Calu3 (cell line): ENCODE data around the gene ATG9B. TPM values are rescaled to one million over a fixed set of nuclear protein-coding genes. Genes with fewer than 3 reads are reported as not detected.

Experiments used
- BruUV-seq: library from RNA; stranded (reverse); fragments of 400-500 nt; replicated peaks from 2 replicates; lab custom pipeline; 2021; lab: Mats Ljungman, UMichigan
- CTCF ChIA-PET: fragments of 300-600 bp; sonication (Branson Sonifier 250); formaldehyde crosslinking; loops from one replicate; lab custom pipeline; 2022; ENCODE audit warnings: antibody characterized with exemption; lab: Charles Lee
- DNase-seq: peaks from one replicate; pipeline ENCODE4 v3.0.0; 2022
- H3K27ac Mint-ChIP-seq: one replicate; pipeline ENCODE4 v1.8.0; 2022; ENCODE audit warnings: mixed read lengths; ENCODE audit not compliant: unreplicated experiment
- H3K27me3 Mint-ChIP-seq: one replicate; pipeline ENCODE4 v1.8.0; 2022; ENCODE audit warnings: mixed read lengths; ENCODE audit not compliant: unreplicated experiment
- H3K36me3 Mint-ChIP-seq: one replicate; pipeline ENCODE4 v1.8.0; 2022; ENCODE audit warnings: mild to moderate bottlenecking, moderate library complexity, mixed read lengths; ENCODE audit not compliant: insufficient read depth, unreplicated experiment
- H3K4me1 Mint-ChIP-seq: one replicate; pipeline ENCODE4 v1.8.0; 2022; ENCODE audit warnings: mild to moderate bottlenecking, low read depth, mixed read lengths; ENCODE audit not compliant: unreplicated experiment
- H3K4me3 Mint-ChIP-seq: one replicate; pipeline ENCODE4 v1.8.0; 2022; ENCODE audit warnings: mild to moderate bottlenecking, low read depth, moderate library complexity, mixed read lengths; ENCODE audit not compliant: unreplicated experiment
- H3K9me3 Mint-ChIP-seq: one replicate; pipeline ENCODE4 v1.8.0; 2022; ENCODE audit warnings: low read depth, mixed read lengths; ENCODE audit not compliant: unreplicated experiment
- intact Hi-C: fragments of 100-400 bp; cut with micrococcal nuclease; formaldehyde crosslinking; loops from one replicate; pipeline ENCODE4 v1.10.0; 2022; ENCODE audit not compliant: unreplicated experiment
- total RNA-seq: library from RNA; stranded (reverse); gene quantifications from 2 replicates; pipeline ENCODE4 v1.2.3, GENCODE V29; 2022
- TF ChIP-seq, protein P1 (sequence below): fragments of 200-600 bp; IDR thresholded peaks from one replicate; pipeline ENCODE4 v1.8.0; 2022; ENCODE audit warnings: antibody characterized with exemption; ENCODE audit not compliant: unreplicated experiment

The ATG9B gene
- total RNA-seq, 1 experiment from 2014 or later = 7.9 TPM

DNA sequence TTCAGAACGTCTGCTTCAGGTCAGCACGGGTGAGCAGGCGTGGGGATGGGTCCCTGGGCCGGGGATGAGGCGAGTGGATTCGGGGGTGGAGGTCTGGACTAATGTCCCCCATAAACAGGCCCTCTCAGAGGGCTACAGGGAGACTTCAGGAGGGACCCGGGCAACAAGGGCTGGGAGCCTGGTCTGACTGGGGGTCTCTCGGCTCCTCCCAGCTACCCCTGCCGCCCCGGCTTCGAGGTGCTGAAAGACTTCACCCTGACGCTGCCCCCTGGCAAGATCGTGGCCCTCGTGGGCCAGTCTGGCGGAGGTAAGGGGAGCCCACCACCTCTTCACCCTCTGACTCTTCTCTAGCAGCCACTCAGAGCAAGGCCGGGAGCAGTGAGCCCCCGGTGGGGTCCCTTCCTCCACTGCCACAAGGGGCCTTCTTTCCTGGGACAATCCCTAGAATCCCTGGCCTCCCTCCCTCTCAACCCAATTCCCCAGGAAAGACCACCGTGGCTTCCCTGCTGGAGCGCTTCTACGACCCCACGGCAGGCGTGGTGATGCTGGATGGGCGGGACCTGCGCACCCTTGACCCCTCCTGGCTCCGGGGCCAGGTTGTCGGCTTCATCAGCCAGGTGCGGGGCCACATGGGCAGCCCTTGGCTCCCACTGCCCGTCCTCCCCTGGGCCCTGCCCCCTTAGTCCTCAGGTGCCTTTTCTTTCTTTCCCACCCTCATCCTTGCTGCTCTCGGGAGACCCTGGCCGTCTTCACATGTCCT is 16.5 kb upstream of the ATG9B start:
- Mint-ChIP-seq H3K27ac (no peak overlapping the region), H3K4me1 (peaks cover 20% of the 10 kb centered on the region), H3K4me3 (no peak overlapping the region), H3K36me3 (peaks cover 33% of the 10 kb centered on the region), H3K9me3 (no peaks in the 10 kb centered on the region), H3K27me3 (no peaks in the 10 kb centered on the region)
- DNase-seq = no peak
- BruUV-seq = no TSS peak
- intact Hi-C loops = no loop called here
- CTCF ChIA-PET = no interaction called here
- TF ChIP-seq, protein P1, sequence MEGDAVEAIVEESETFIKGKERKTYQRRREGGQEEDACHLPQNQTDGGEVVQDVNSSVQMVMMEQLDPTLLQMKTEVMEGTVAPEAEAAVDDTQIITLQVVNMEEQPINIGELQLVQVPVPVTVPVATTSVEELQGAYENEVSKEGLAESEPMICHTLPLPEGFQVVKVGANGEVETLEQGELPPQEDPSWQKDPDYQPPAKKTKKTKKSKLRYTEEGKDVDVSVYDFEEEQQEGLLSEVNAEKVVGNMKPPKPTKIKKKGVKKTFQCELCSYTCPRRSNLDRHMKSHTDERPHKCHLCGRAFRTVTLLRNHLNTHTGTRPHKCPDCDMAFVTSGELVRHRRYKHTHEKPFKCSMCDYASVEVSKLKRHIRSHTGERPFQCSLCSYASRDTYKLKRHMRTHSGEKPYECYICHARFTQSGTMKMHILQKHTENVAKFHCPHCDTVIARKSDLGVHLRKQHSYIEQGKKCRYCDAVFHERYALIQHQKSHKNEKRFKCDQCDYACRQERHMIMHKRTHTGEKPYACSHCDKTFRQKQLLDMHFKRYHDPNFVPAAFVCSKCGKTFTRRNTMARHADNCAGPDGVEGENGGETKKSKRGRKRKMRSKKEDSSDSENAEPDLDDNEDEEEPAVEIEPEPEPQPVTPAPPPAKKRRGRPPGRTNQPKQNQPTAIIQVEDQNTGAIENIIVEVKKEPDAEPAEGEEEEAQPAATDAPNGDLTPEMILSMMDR = no peak

DNA sequence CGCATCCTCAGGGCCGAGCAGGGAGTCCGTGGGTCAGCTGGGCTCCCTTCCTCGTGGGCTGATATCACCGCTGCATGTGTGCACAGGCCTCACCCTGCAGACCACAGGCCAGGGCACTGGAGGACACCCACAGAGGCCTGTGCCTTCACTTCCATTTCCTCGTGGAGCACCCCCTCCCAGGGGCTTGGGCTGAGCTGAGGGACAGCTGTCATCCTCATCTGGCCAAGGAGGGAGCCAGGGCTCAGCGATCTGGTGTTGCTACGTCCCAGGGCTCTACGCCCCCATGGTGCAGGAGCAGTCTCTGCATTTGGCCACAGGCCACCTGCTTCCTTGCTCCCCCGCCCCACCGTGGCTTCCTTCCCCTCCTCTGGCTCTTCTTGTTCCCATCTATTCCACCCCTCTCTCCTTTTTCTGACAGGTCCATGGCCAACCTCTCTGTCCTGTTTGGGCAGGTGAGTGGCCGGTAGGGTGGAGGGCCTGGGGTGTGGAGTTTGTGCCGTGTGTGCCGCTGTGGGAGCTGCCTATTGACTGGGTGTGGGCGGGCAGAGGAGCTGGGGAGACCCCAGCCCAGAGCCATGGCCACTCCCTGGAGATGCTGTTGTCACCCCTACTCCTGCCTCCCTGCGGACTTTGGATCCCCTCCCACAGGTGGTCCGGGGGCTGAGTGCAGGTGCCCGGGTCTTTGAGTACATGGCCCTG is 15.7 kb upstream of the ATG9B start:
- no TSS peak for BruUV-seq
- CTCF ChIA-PET = interaction anchor here (1.9 kb wide), 1 partner anchor 12 kb away, joined by 6 read pairs; the partner anchor contains the start of gene ABCB8
- TF ChIP-seq, protein P1 = no peak
- DNase-seq = no peak
- Mint-ChIP-seq H3K4me1 (peaks cover 20% of the 10 kb centered on the region), H3K36me3 (peaks cover 33% of the 10 kb centered on the region), H3K27ac (peak overlapping the region; percentile 89), H3K4me3 (peak overlapping the region; percentile 13), H3K27me3 (no peaks in the 10 kb centered on the region), H3K9me3 (no peaks in the 10 kb centered on the region)
- intact Hi-C loops = no loop called here

DNA sequence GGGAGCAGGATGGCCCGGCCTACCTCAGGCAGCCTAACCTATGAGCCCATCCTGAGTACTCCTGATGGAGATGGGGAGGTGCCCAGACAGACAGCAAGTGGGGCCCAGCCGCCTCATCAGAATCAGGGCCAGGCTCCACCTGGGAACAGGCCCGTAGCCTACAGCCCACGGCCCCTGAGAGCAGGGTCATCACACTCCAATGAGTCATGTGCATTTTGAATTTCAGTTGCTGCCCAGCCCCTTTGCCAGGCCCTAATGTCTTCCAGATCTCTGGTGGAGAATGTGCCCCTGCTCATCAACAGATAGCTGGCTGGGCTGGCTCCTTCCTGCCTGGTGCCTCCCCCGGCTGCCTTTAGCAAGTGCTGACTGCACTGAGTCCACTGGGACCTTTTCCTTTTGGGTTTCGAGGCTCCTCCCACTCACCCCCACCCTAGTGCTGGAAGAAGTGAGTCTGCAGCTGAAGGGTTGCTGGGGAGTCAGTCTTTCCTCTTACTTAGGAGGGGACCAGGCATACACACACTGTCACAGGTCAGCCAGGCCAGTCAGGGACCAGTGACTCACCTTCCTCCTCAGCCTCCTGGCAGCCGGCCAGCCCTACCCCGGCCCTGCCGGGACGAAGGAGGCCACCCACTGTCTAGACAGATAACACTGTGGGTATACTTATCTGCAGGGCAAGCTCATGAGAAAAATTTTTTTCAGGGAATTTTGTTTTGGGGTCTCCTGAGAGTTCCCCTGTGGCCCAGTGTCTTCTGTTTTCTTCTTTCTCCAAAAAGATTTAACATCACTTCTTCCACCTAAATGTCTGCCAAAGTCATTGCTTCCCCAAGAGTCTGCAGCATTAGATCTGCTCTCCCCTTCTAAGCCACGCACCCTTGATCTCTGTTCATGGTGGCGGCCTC is 14.9 kb upstream of the ATG9B start:
- intact Hi-C loops = no loop called here
- no TSS peak for BruUV-seq
- H3K27ac Mint-ChIP-seq = peak overlapping the region; percentile 89
- no peaks in the 10 kb centered on the region for H3K9me3 Mint-ChIP-seq
- TF ChIP-seq, protein P1 = no peak
- H3K36me3 Mint-ChIP-seq = peaks cover 33% of the 10 kb centered on the region
- CTCF ChIA-PET = interaction anchor here (1.9 kb wide), 1 partner anchor 11 kb away, joined by 6 read pairs; the partner anchor contains the start of gene ABCB8
- H3K4me3 Mint-ChIP-seq = peak overlapping the region; percentile 35
- H3K4me1 Mint-ChIP-seq = peaks cover 20% of the 10 kb centered on the region
- DNase-seq = peak; percentile 91
- no peaks in the 10 kb centered on the region for H3K27me3 Mint-ChIP-seq

DNA sequence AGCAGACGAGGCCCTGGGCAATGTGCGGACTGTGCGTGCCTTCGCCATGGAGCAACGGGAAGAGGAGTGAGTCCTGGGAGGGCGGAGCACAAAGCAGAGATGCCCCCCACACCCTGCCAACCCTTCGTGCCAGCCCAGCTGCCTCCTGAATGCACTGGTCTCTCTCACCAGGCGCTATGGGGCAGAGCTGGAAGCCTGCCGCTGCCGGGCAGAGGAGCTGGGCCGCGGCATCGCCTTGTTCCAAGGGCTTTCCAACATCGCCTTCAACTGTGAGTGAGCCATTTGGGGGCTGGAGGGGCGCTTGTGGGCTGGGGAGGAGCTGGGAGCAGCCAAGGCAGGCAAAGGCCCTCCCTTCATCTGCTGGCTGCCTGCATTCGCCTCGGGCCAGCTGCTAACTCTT is 11.6 kb upstream of the ATG9B start:
- Mint-ChIP-seq H3K36me3 (peaks cover 20% of the 10 kb centered on the region), H3K27me3 (no peaks in the 10 kb centered on the region), H3K9me3 (no peaks in the 10 kb centered on the region), H3K27ac (no peak overlapping the region), H3K4me1 (peaks cover 20% of the 10 kb centered on the region), H3K4me3 (no peak overlapping the region)
- TF ChIP-seq, protein P1 = no peak
- no TSS peak for BruUV-seq
- intact Hi-C loops = no loop called here
- CTCF ChIA-PET = no interaction called here
- no peak for DNase-seq
